Dendritic cell treated with granulocyte-macrophage colony-stimulating factor and Interleukin-4, amounts not matched to agents 40 ng/mL and 50 ng/mL, for 4 days (primary cell): ENCODE data around the gene USP48.

Experiments
- H3K27ac Mint-ChIP-seq: one replicate; pipeline ENCODE4 v1.8.0; 2022; ENCODE audit warnings: mild to moderate bottlenecking, mixed read lengths
- H3K27me3 Mint-ChIP-seq: one replicate; pipeline ENCODE4 v1.8.0; 2022; ENCODE audit warnings: mild to moderate bottlenecking, mixed read lengths
- H3K36me3 Mint-ChIP-seq: one replicate; pipeline ENCODE4 v1.8.0; 2022; ENCODE audit warnings: low read depth, mixed read lengths
- H3K4me1 Mint-ChIP-seq: one replicate; pipeline ENCODE4 v1.8.0; 2022; ENCODE audit warnings: low read depth, mixed read lengths
- H3K4me3 Mint-ChIP-seq: one replicate; pipeline ENCODE4 v1.8.0; 2022; ENCODE audit warnings: mild to moderate bottlenecking, moderate library complexity, mixed read lengths
- H3K9me3 Mint-ChIP-seq: one replicate; pipeline ENCODE4 v1.8.0; 2022; ENCODE audit warnings: mixed read lengths
- intact Hi-C: fragments of 100-400 bp; cut with micrococcal nuclease; formaldehyde crosslinking; loops from one replicate; pipeline ENCODE4 v1.15.0; 2022

The USP48 gene

GRCh38 chr1:21703318-21703963, 79.5 kb downstream of the USP48 start:
- H3K27ac Mint-ChIP-seq, result no peak overlapping the region
- H3K36me3 Mint-ChIP-seq, result peaks cover 96% of the 10 kb centered on the region
- intact Hi-C loops, result loop anchor here (2.0 kb wide), 1 partner anchor 261 kb away; no protein-coding TSS in a partner anchor
- H3K9me3 Mint-ChIP-seq, result no peaks in the 10 kb centered on the region
- no peaks in the 10 kb centered on the region for H3K27me3 Mint-ChIP-seq
- H3K4me3 Mint-ChIP-seq, result no peak overlapping the region
- H3K4me1 Mint-ChIP-seq, result peaks cover 12% of the 10 kb centered on the region

GRCh38 chr1:21702780-21703179, 80.2 kb downstream of the USP48 start:
- H3K36me3 Mint-ChIP-seq, result peaks cover 96% of the 10 kb centered on the region
- H3K27ac Mint-ChIP-seq, result no peak overlapping the region
- H3K27me3 Mint-ChIP-seq, result no peaks in the 10 kb centered on the region
- H3K4me3 Mint-ChIP-seq, result no peak overlapping the region
- no peaks in the 10 kb centered on the region for H3K9me3 Mint-ChIP-seq
- intact Hi-C loops, result loop anchor here (2.0 kb wide), 1 partner anchor 262 kb away; no protein-coding TSS in a partner anchor
- peaks cover 12% of the 10 kb centered on the region for H3K4me1 Mint-ChIP-seq

GRCh38 chr1:21701401-21701800, 81.5 kb downstream of the USP48 start:
- intact Hi-C loops, result no loop called here

GRCh38 chr1:21700094-21700493, 82.9 kb downstream of the USP48 start:
- H3K4me1 Mint-ChIP-seq, result peaks cover 4% of the 10 kb centered on the region
- intact Hi-C loops, result no loop called here
- H3K27ac Mint-ChIP-seq, result no peak overlapping the region
- no peaks in the 10 kb centered on the region for H3K27me3 Mint-ChIP-seq
- H3K4me3 Mint-ChIP-seq, result no peak overlapping the region
- H3K9me3 Mint-ChIP-seq, result no peaks in the 10 kb centered on the region
- peaks cover 97% of the 10 kb centered on the region for H3K36me3 Mint-ChIP-seq

More at GRCh38 chr1:21701401-21701800, 81.5 kb downstream of the USP48 start:
- H3K27me3 Mint-ChIP-seq, result no peaks in the 10 kb centered on the region
- H3K4me1 Mint-ChIP-seq, result peaks cover 8% of the 10 kb centered on the region
- H3K4me3 Mint-ChIP-seq, result no peak overlapping the region
- H3K9me3 Mint-ChIP-seq, result no peaks in the 10 kb centered on the region
- H3K36me3 Mint-ChIP-seq, result peaks cover 100% of the 10 kb centered on the region
- H3K27ac Mint-ChIP-seq, result no peak overlapping the region

GRCh38 chr1:21696931-21697330, 86.0 kb downstream of the USP48 start:
- H3K4me1 Mint-ChIP-seq, result no peaks in the 10 kb centered on the region
- intact Hi-C loops, result no loop called here
- H3K27me3 Mint-ChIP-seq, result no peaks in the 10 kb centered on the region
- no peak overlapping the region for H3K4me3 Mint-ChIP-seq
- no peaks in the 10 kb centered on the region for H3K9me3 Mint-ChIP-seq
- H3K36me3 Mint-ChIP-seq, result peaks cover 97% of the 10 kb centered on the region
- H3K27ac Mint-ChIP-seq, result no peak overlapping the region

GRCh38 chr1:21693732-21694131, 89.2 kb downstream of the USP48 start:
- no peaks in the 10 kb centered on the region for H3K4me1 Mint-ChIP-seq
- H3K4me3 Mint-ChIP-seq, result no peak overlapping the region
- no peaks in the 10 kb centered on the region for H3K27me3 Mint-ChIP-seq
- peaks cover 97% of the 10 kb centered on the region for H3K36me3 Mint-ChIP-seq
- intact Hi-C loops, result no loop called here
- H3K9me3 Mint-ChIP-seq, result no peaks in the 10 kb centered on the region
- no peak overlapping the region for H3K27ac Mint-ChIP-seq

- no peaks in the 10 kb centered on the region for H3K9me3 Mint-ChIP-seq
- intact Hi-C loops, result no loop called here
- no peak overlapping the region for H3K27ac Mint-ChIP-seq
- no peaks in the 10 kb centered on the region for H3K27me3 Mint-ChIP-seq
- peaks cover 97% of the 10 kb centered on the region for H3K36me3 Mint-ChIP-seq
- H3K4me1 Mint-ChIP-seq, result no peaks in the 10 kb centered on the region
- no peak overlapping the region for H3K4me3 Mint-ChIP-seq
Measured at GRCh38 chr1:21691739-21692138, 91.2 kb downstream of the USP48 start.

GRCh38 chr1:21689661-21690372, 93.1 kb downstream of the USP48 start:
- Mint-ChIP-seq H3K4me3 (no peak overlapping the region), H3K9me3 (no peaks in the 10 kb centered on the region), H3K36me3 (peaks cover 100% of the 10 kb centered on the region), H3K27ac (no peak overlapping the region), H3K4me1 (no peaks in the 10 kb centered on the region), H3K27me3 (no peaks in the 10 kb centered on the region)
- intact Hi-C loops, result no loop called here

- Mint-ChIP-seq H3K4me1 (no peaks in the 10 kb centered on the region), H3K4me3 (no peak overlapping the region), H3K27me3 (no peaks in the 10 kb centered on the region), H3K9me3 (no peaks in the 10 kb centered on the region), H3K36me3 (peaks cover 100% of the 10 kb centered on the region), H3K27ac (no peak overlapping the region)
- intact Hi-C loops, result no loop called here
Measured at GRCh38 chr1:21687081-21687529, 95.8 kb downstream of the USP48 start.

- intact Hi-C loops, result no loop called here
- Mint-ChIP-seq H3K4me1 (no peaks in the 10 kb centered on the region), H3K9me3 (no peaks in the 10 kb centered on the region), H3K27me3 (no peaks in the 10 kb centered on the region), H3K36me3 (peaks cover 100% of the 10 kb centered on the region), H3K4me3 (no peak overlapping the region), H3K27ac (no peak overlapping the region)
Measured at GRCh38 chr1:21685946-21686678, 96.8 kb downstream of the USP48 start.

GRCh38 chr1:21681426-21681825, 101.5 kb downstream of the USP48 start:
- H3K27ac Mint-ChIP-seq, result no peak overlapping the region
- no peak overlapping the region for H3K4me3 Mint-ChIP-seq
- H3K9me3 Mint-ChIP-seq, result no peaks in the 10 kb centered on the region
- peaks cover 100% of the 10 kb centered on the region for H3K36me3 Mint-ChIP-seq
- intact Hi-C loops, result no loop called here
- H3K27me3 Mint-ChIP-seq, result no peaks in the 10 kb centered on the region
- H3K4me1 Mint-ChIP-seq, result no peaks in the 10 kb centered on the region

GRCh38 chr1:21680918-21681317, 102.0 kb downstream of the USP48 start:
- intact Hi-C loops, result no loop called here
- peaks cover 95% of the 10 kb centered on the region for H3K36me3 Mint-ChIP-seq
- no peak overlapping the region for H3K27ac Mint-ChIP-seq
- no peaks in the 10 kb centered on the region for H3K4me1 Mint-ChIP-seq
- no peaks in the 10 kb centered on the region for H3K27me3 Mint-ChIP-seq
- no peaks in the 10 kb centered on the region for H3K9me3 Mint-ChIP-seq
- H3K4me3 Mint-ChIP-seq, result no peak overlapping the region

- Mint-ChIP-seq H3K9me3 (no peaks in the 10 kb centered on the region), H3K4me3 (no peak overlapping the region), H3K27me3 (no peaks in the 10 kb centered on the region), H3K27ac (no peak overlapping the region), H3K4me1 (no peaks in the 10 kb centered on the region), H3K36me3 (peaks cover 90% of the 10 kb centered on the region)
- intact Hi-C loops, result no loop called here
Measured at GRCh38 chr1:21680381-21680780, 102.6 kb downstream of the USP48 start.

GRCh38 chr1:21677168-21677567, 105.8 kb downstream of the USP48 start:
- Mint-ChIP-seq H3K4me3 (no peak overlapping the region), H3K36me3 (peaks cover 57% of the 10 kb centered on the region), H3K27me3 (peaks cover 2% of the 10 kb centered on the region), H3K27ac (no peak overlapping the region), H3K4me1 (peaks cover 30% of the 10 kb centered on the region), H3K9me3 (no peaks in the 10 kb centered on the region)
- intact Hi-C loops, result no loop called here
